Fibroblast of pulmonary artery (primary cell): ENCODE results near the gene SLC24A4.
"Not testable (repeated sequence)": the region's sequence is repeated elsewhere in the genome, so short reads cannot be mapped to it uniquely, and the experiment has no call there.

Source experiments
- DNase-seq: peaks from one replicate; pipeline ENCODE4 v3.0.0-alpha.2; 2010; ENCODE audit warnings: low read depth
- H3K4me3 ChIP-seq: replicated peaks from 2 replicates; pipeline ENCODE4 v1.5.1; 2011; ENCODE audit warnings: low read depth, mild to moderate bottlenecking, control low read depth, low read length, moderate library complexity
- CTCF ChIP-seq: IDR thresholded peaks from 2 replicates; pipeline ENCODE4 v1.5.1; 2011; ENCODE audit warnings: mild to moderate bottlenecking, control low read depth, low read length, inconsistent platforms; ENCODE audit errors: missing control alignments

Gene SLC24A4

GRCh38 chr14:92397150-92397952 is 74.4 kb downstream of the SLC24A4 start:
- no peak for TF ChIP-seq CTCF
- DNase-seq = peak; percentile 25
- no peak overlapping the region for H3K4me3 ChIP-seq

DNA sequence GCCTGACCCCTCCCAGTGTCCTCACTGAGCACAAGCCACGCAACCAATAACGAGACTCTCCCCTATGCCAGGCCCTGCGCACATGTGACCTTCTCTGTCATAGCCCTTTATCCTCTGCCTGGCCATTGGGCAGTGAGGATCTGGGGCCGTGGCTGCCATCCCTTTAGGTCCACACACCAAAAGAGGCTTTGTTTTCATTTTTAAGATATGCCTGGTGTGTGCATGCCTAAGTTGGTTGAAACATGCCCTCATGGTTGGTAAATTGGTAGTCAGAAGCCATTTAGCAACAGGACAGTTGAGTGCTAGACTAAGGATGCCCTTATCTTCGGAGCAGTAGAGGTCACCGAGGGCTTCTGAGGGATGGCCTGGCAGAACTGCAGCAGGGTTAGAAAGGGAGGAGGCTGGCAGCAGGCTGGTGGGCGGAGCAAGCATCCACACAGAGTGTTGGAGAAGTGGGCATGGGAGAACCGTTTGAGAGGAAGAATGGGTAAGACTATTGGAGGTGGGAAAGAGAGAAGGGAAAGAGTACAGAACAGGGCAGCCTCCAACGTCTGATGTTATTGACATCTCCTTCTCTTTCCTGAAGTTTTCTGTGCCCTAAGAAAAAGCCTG is 75.1 kb downstream of the SLC24A4 start:
- H3K4me3 ChIP-seq = no peak overlapping the region
- TF ChIP-seq CTCF = no peak
- no peak for DNase-seq

DNA sequence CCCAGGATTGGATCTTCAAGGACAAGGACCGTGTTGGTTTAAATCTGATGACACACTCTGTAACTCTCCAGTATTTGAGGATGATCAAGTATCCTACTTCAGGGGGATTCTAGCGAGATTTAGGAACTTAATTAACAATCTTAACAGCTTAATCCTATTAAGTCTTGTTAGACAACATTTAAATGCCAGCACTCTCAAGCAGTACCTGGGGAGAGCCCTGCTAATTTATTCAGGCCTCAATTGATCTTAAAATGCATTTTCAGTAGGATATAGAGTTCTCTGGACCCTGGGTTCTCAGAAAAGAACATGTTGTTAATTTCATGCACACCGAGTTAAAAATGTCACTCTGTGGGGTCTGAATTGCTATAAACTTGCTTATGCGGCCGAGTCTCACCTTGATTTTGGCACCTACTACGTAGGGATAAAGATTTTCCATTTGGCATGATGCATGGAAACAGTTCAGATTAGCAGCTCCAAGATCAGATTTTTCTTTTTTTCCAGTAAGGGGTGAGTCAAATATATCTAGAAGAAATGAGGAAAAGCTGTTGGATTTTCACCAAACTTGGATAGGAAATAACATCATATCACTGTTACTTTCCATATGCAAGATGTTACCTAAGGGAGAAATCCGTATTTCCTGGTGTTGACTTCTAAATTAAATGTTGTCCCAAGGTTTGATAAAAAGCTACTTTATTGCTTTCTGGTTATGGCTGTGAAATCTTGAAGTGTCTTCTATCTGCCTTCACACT is 76.1 kb downstream of the SLC24A4 start:
- DNase-seq = no peak
- no peak for TF ChIP-seq CTCF
- no peak overlapping the region for H3K4me3 ChIP-seq

GRCh38 chr14:92400579-92401444 is 77.8 kb downstream of the SLC24A4 start:
- TF ChIP-seq CTCF = no peak
- no peak overlapping the region for H3K4me3 ChIP-seq
- DNase-seq = no peak

GRCh38 chr14:92401561-92401960 is 78.6 kb downstream of the SLC24A4 start:
- no peak for DNase-seq
- H3K4me3 ChIP-seq = no peak overlapping the region
- TF ChIP-seq CTCF = no peak

GRCh38 chr14:92402500-92402899 is 79.5 kb downstream of the SLC24A4 start:
- not testable (repeated sequence) for H3K4me3 ChIP-seq, DNase-seq
